CD4-positive, alpha-beta T cell treated with Interleukin-4 for 1 hour (primary cell): ENCODE data around the gene GRM8.
A peak's percentile ranks its signal among the peaks of the same experiment; 100 is the strongest.
"Not testable (repeated sequence)": the region's sequence is repeated elsewhere in the genome, so short reads cannot be mapped to it uniquely, and the experiment has no call there.

ENCODE experiments used
- DNase-seq, 2 donors: peaks; one replicate each; pipeline ENCODE4 v3.0.0-alpha.2; 2020 to 2022

GRM8 gene

GRCh38 chr7:126702242-126703016, 550.3 kb downstream of the GRM8 start:
- no peak for DNase-seq

GRCh38 chr7:126700807-126701604, 551.7 kb downstream of the GRM8 start:
- DNase-seq = peak; percentile 57 to 66

GRCh38 chr7:126699707-126700106, 553.0 kb downstream of the GRM8 start:
- no peak for DNase-seq

- DNase-seq = no peak
Observed at GRCh38 chr7:126698909-126699308, 553.8 kb downstream of the GRM8 start.

- DNase-seq = no peak
Observed at GRCh38 chr7:126698446-126698845, 554.3 kb downstream of the GRM8 start.

GRCh38 chr7:126696256-126697038, 556.3 kb downstream of the GRM8 start:
- no peak for DNase-seq

GRCh38 chr7:126690848-126691751, 561.6 kb downstream of the GRM8 start:
- DNase-seq = no peak

GRCh38 chr7:126690104-126690503, 562.6 kb downstream of the GRM8 start:
- no peak for DNase-seq

- DNase-seq = no peak
Observed at GRCh38 chr7:126689037-126689436, 563.7 kb downstream of the GRM8 start.

GRCh38 chr7:126686474-126686873, 566.3 kb downstream of the GRM8 start:
- DNase-seq = no peak

GRCh38 chr7:126685596-126685995, 567.1 kb downstream of the GRM8 start:
- no peak for DNase-seq

GRCh38 chr7:126685018-126685573, 567.6 kb downstream of the GRM8 start:
- no peak for DNase-seq

GRCh38 chr7:126682176-126682575, 570.6 kb downstream of the GRM8 start:
- no peak for DNase-seq

GRCh38 chr7:126668762-126669161, 584.0 kb downstream of the GRM8 start:
- DNase-seq = not testable (repeated sequence)

- no peak for DNase-seq
Observed at GRCh38 chr7:126668367-126668752, 584.4 kb downstream of the GRM8 start.

- DNase-seq = no peak
Observed at GRCh38 chr7:126667742-126668366, 584.9 kb downstream of the GRM8 start.

- no peak for DNase-seq
Observed at GRCh38 chr7:126662856-126663255, 589.9 kb downstream of the GRM8 start.

GRCh38 chr7:126659124-126659523, 593.6 kb downstream of the GRM8 start:
- DNase-seq = no peak

- no peak for DNase-seq
Observed at GRCh38 chr7:126658684-126659083, 594.1 kb downstream of the GRM8 start.

GRCh38 chr7:126657599-126658358, 595.0 kb downstream of the GRM8 start:
- no peak for DNase-seq

GRCh38 chr7:126657137-126657536, 595.6 kb downstream of the GRM8 start:
- DNase-seq = no peak
